HEK293 (cell line): Measurements from ENCODE around the gene CALHM2.

Experiments
- BCL11A ChIP-seq: fragments of 450-650 bp; formaldehyde crosslinking; IDR thresholded peaks from 2 replicates; pipeline ENCODE4 v1.5.1; 2016; ENCODE audit warnings: low read depth, missing biosample characterization, missing genetic modification characterization
- SP7 ChIP-seq: fragments of 450-650 bp; formaldehyde crosslinking; IDR thresholded peaks from 2 replicates; pipeline ENCODE4 v1.5.1; 2016; ENCODE audit warnings: missing biosample characterization, missing genetic modification characterization
- TCF7L2 ChIP-seq: IDR thresholded peaks from 2 replicates; pipeline ENCODE4 v1.6.1; 2011; ENCODE audit warnings: low read depth, mild to moderate bottlenecking, inconsistent platforms, low read length, moderate library complexity, borderline replicate concordance
- ZNF623 ChIP-seq: fragments of 450-650 bp; formaldehyde crosslinking; IDR thresholded peaks from 2 replicates; pipeline ENCODE4 v1.5.1; 2016; ENCODE audit warnings: missing biosample characterization, missing genetic modification characterization
- TF ChIP-seq, protein P1 (sequence below): fragments of 450-650 bp; formaldehyde crosslinking; IDR thresholded peaks from 2 replicates; pipeline ENCODE4 v1.5.1; 2016; ENCODE audit warnings: missing biosample characterization, missing genetic modification characterization

DNA sequence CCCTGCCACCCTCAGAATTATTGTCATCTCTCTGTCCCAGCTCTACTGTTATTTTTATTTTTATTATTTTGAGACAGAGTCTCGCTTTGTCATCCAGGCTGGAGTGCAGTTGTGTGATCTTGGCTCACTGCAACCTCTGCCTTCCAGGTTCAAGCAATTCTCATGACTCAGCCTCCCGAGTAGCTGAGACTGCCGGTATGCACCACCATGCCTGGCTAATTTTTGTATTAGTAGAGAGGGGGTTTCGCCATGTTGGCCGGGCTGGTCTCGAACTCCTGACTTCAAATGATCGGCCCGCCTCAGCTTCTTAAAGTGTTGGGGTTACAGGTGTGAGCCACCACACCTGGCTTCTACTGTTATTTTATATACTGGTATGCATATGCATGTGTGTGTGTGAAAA is 11.0 kb downstream of the CALHM2 start:
- no peak for TF ChIP-seq SP7 (tag by site-specific recombination)
- TF ChIP-seq, protein P1, sequence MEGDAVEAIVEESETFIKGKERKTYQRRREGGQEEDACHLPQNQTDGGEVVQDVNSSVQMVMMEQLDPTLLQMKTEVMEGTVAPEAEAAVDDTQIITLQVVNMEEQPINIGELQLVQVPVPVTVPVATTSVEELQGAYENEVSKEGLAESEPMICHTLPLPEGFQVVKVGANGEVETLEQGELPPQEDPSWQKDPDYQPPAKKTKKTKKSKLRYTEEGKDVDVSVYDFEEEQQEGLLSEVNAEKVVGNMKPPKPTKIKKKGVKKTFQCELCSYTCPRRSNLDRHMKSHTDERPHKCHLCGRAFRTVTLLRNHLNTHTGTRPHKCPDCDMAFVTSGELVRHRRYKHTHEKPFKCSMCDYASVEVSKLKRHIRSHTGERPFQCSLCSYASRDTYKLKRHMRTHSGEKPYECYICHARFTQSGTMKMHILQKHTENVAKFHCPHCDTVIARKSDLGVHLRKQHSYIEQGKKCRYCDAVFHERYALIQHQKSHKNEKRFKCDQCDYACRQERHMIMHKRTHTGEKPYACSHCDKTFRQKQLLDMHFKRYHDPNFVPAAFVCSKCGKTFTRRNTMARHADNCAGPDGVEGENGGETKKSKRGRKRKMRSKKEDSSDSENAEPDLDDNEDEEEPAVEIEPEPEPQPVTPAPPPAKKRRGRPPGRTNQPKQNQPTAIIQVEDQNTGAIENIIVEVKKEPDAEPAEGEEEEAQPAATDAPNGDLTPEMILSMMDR (tag by site-specific recombination): no peak
- TF ChIP-seq ZNF623: no peak
- no peak for TF ChIP-seq TCF7L2
- TF ChIP-seq BCL11A (tag by site-specific recombination): no peak
